A673 (cell line): ENCODE results near the gene CDC42SE2.

ENCODE experiments used
- EZH2 ChIP-seq: fragments of 200-600 bp; sonication (generic); IDR thresholded peaks from 2 replicates; pipeline ENCODE4 v1.6.1; 2017; ENCODE audit warnings: borderline replicate concordance, low read depth, mild to moderate bottlenecking, mixed read lengths, antibody characterized with exemption, low read length; ENCODE audit not compliant: poor library complexity, severe bottlenecking
- TF ChIP-seq, protein P1 (sequence below): fragments of 300-800, 200-600 bp; sonication (generic); conservative IDR thresholded peaks from 2 replicates; pipeline ENCODE4 v1.5.1; 2017; ENCODE audit warnings: low read depth, mild to moderate bottlenecking, antibody characterized with exemption, low read length, moderate library complexity, mixed read lengths

DNA sequence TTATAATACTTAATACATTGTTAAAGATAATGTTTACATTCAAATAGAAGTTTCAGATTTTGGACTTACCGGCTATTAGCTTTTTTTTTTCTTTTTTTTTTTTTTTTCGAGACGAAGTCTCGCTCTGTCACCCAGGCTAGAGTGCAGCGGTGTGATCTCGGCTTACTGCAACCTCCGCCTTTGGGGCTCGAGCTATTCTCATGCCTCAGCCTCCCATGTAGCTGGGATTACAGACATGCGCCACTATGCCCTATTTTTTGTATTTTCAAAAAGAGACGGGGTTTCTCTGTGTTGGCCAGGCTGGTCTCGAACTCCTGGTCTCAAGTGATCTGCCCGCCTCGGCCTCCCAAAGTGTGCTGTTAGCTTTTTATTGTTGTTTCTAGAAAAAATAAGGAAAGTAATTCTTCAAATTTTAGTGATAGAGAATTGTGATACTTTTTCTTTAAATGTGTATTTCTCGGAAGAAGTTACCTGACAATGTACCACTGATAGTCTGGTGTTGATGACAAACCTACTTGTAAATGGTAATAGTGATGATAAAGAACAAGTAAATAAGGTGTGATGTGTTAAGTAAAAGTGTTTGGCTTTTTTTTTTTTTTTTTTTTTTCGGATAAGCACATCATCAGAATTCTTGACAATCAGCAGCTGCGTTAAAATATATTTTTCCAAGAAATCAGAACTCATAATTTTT lies 2.7 kb downstream of the CDC42SE2 start:
- TF ChIP-seq, protein P1, sequence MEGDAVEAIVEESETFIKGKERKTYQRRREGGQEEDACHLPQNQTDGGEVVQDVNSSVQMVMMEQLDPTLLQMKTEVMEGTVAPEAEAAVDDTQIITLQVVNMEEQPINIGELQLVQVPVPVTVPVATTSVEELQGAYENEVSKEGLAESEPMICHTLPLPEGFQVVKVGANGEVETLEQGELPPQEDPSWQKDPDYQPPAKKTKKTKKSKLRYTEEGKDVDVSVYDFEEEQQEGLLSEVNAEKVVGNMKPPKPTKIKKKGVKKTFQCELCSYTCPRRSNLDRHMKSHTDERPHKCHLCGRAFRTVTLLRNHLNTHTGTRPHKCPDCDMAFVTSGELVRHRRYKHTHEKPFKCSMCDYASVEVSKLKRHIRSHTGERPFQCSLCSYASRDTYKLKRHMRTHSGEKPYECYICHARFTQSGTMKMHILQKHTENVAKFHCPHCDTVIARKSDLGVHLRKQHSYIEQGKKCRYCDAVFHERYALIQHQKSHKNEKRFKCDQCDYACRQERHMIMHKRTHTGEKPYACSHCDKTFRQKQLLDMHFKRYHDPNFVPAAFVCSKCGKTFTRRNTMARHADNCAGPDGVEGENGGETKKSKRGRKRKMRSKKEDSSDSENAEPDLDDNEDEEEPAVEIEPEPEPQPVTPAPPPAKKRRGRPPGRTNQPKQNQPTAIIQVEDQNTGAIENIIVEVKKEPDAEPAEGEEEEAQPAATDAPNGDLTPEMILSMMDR: no peak
- no peak for TF ChIP-seq EZH2
